ENCODE data around the gene SLC19A1.

Gene SLC19A1

DNA sequence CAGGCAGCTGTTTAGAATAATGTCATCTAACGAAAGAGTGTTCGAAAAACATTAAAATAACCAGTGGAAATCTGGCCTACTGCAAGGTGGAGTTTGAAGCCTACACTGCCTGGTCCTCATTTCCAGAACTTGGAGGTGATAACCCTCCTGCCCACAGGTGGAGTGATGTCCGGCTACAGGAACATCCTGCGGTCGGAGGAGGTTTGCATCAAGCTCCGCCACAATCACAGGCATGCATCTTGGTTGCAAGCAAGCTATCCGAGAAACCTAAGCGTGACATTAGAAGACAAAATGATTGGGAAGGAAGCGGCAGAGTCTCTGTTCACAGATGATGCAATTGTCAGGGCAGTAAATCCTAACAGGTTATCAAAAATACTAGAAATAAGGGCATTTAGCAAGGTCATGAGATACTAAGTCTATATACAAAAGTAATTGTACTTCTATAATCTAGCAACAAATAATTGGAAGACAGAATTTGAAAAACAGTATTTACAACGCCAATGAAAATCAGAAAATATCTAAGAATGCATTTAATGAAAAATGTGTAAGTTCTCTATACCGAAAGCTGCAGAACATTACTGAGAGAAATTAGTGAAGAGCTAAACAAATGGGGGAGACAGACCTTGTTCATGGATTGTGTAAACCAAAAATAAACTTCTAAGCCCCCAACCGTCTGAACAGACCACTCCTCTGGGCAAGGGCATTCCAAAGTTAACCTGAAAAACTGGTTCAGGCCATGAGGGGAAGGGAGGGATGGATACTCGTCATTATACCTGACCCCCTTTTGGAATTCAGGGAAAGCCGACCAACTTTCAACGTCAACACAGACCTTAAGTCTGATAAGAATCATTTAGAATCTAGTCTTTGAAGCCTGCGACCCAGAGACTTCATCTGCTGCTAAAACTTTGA is 4.7 kb upstream of the SLC19A1 start:
- Histone ChIP-seq H3K27me3 (ENCODE audit: control insufficient read depth, insufficient read depth, low read length) (no peaks in the 10 kb centered on the region), H3K4me3 (ENCODE audit: low read length) (no peak overlapping the region), H3K9ac (ENCODE audit: low read length) (no peak overlapping the region), H3K36me3 (ENCODE audit: control insufficient read depth, low read depth, low read length) (no peaks in the 10 kb centered on the region), H3K27ac (ENCODE audit: low read length) (no peak overlapping the region), H3K9me3 (ENCODE audit: control insufficient read depth, low read depth, low read length) (no peaks in the 10 kb centered on the region), H3K4me1 (ENCODE audit: control insufficient read depth, low read depth, low read length) (peaks cover 6% of the 10 kb centered on the region)

DNA sequence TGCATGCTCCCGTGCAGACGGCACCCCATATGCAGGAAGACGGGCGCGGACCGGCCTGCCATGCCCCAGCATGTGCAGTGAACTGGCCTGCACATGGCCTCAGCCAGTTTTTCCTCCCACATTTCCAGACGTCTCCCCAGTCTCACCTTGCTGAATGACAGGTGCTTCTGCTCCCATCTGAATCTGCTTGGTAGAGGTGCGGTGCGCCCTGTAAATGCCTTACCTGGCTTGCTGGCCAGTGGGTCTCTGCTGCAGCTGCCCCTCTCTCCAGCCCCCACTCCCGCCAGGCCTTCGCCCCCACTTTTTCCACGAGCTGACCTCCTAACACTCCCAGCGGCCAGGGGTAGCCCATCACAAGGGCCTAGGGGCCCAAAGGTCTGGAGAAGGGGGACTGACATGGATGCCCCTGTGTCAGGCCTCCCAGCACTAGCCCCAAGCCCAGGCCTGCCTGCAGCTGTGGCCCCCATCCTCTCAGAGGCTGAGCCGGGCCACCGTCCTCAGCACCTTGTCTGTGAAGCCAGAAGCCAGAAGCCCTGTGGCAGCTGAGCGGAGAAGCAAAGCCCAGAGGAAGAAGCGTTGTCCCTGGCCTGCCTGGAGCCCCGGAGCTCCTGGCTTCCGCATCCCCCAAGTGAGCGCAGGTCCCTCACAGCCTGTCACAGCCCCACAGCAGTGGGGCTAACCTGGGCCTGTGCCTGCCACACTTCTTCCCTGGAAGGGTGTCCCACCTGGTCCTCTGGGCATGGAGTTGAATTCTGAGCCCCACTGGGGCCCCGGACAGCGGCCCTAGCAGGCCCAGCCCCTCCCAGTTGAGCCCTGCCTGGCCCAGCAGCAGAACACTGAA is 3.7 kb upstream of the SLC19A1 start:
- Histone ChIP-seq H3K27me3 (ENCODE audit: control insufficient read depth, insufficient read depth, low read length) (no peaks in the 10 kb centered on the region), H3K27ac (ENCODE audit: low read length) (no peak overlapping the region), H3K9ac (ENCODE audit: low read length) (no peak overlapping the region), H3K36me3 (ENCODE audit: control insufficient read depth, low read depth, low read length) (no peaks in the 10 kb centered on the region), H3K9me3 (ENCODE audit: control insufficient read depth, low read depth, low read length) (no peaks in the 10 kb centered on the region), H3K4me3 (ENCODE audit: low read length) (no peak overlapping the region), H3K4me1 (ENCODE audit: control insufficient read depth, low read depth, low read length) (peaks cover under 1% of the 10 kb centered on the region)

GRCh38 chr21:45545236-45545570 is 3.0 kb upstream of the SLC19A1 start:
- no peak overlapping the region for H3K9ac ChIP-seq (ENCODE audit: low read length)
- no peak overlapping the region for H3K4me3 ChIP-seq (ENCODE audit: low read length)
- H3K27ac ChIP-seq (ENCODE audit: low read length), result no peak overlapping the region
- H3K36me3 ChIP-seq (ENCODE audit: control insufficient read depth, low read depth, low read length), result no peaks in the 10 kb centered on the region
- H3K9me3 ChIP-seq (ENCODE audit: control insufficient read depth, low read depth, low read length), result no peaks in the 10 kb centered on the region
- H3K27me3 ChIP-seq (ENCODE audit: control insufficient read depth, insufficient read depth, low read length), result no peaks in the 10 kb centered on the region
- H3K4me1 ChIP-seq (ENCODE audit: control insufficient read depth, low read depth, low read length), result no peaks in the 10 kb centered on the region

DNA sequence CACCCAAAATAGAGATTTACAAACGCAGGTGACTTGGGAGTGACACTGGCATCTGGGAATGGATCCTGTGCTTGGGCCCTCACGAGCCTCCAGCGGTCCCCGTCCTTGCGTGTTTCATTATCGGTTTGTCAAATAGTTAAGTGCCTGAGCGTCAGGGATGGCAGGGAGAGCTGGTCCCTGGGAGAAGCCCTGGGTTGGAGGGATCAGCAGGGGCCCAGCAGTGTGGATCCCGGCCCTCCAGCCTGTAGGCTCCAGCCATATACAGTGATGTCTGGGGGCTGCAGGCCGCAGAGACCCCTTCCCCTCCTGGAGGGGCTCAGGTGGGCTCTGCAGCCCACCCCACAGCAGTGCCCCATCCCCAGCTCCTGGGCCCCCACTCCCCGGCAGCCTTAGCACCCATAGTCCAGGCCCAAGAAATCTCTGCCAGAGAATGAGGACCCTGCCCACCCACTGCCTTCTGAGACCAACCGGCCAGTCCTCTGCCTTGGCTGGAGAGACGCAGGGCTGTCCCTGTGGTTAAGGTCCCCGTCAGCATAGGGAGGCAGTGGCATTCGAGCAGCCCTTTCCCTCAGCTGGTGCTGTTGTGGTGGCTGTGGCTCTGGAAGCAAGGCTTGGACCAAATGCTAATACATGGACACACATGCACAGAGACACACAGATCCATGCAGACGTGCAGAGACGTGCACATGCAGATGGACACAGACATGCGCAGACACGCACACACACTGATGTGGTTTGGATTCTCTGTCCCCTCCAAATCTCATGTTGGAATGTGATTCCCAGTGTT is 2.4 kb upstream of the SLC19A1 start:
- Histone ChIP-seq H3K9me3 (ENCODE audit: control insufficient read depth, low read depth, low read length) (no peaks in the 10 kb centered on the region), H3K4me1 (ENCODE audit: control insufficient read depth, low read depth, low read length) (no peaks in the 10 kb centered on the region), H3K4me3 (ENCODE audit: low read length) (no peak overlapping the region), H3K27ac (ENCODE audit: low read length) (no peak overlapping the region), H3K27me3 (ENCODE audit: control insufficient read depth, insufficient read depth, low read length) (no peaks in the 10 kb centered on the region), H3K9ac (ENCODE audit: low read length) (no peak overlapping the region), H3K36me3 (ENCODE audit: control insufficient read depth, low read depth, low read length) (no peaks in the 10 kb centered on the region)

DNA sequence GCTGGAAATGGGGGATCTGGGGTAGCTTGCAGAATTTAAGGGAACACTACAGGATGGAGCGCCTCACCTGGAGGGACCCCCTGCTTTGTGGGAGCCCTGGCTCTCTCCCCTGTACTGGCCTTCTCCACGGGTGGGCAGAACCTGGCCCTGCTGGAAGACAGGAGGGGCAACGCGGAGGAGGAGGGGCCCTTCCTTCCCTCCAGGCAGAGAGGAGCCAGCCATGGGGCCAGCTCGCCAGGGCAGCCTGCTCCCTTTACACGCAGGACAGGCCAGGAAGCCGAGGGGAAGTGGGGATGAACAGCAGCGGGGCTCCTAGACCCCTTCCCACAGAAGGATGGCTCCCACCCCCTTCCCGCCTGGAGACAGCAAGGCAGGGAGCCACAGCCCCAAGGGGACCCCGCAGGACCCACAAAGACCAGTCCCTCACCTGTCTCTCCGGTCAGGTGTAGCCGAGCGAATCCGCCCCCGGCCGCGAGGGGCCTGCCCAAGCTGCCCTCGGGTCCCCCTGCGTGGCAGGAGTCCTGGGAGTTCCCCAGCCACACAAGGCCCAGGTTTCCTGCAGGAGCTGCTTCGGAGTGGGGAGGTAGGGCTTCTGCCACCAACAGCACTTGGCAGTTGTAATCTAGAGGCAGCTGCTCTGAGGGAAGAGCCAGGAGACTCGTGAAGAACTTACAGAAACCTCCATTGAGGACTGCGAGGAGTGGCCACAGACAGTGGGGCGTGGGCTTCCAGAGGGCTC is 1.6 kb upstream of the SLC19A1 start:
- H3K27me3 ChIP-seq (ENCODE audit: control insufficient read depth, insufficient read depth, low read length), result no peaks in the 10 kb centered on the region
- H3K9me3 ChIP-seq (ENCODE audit: control insufficient read depth, low read depth, low read length), result no peaks in the 10 kb centered on the region
- no peak overlapping the region for H3K4me3 ChIP-seq (ENCODE audit: low read length)
- no peaks in the 10 kb centered on the region for H3K36me3 ChIP-seq (ENCODE audit: control insufficient read depth, low read depth, low read length)
- H3K27ac ChIP-seq (ENCODE audit: low read length), result no peak overlapping the region
- no peaks in the 10 kb centered on the region for H3K4me1 ChIP-seq (ENCODE audit: control insufficient read depth, low read depth, low read length)
- H3K9ac ChIP-seq (ENCODE audit: low read length), result no peak overlapping the region

- Histone ChIP-seq H3K27me3 (ENCODE audit: control insufficient read depth, insufficient read depth, low read length) (no peaks in the 10 kb centered on the region), H3K9ac (ENCODE audit: low read length) (no peak overlapping the region)
Measured at GRCh38 chr21:45543371-45543709, 1.1 kb upstream of the SLC19A1 start.

DNA sequence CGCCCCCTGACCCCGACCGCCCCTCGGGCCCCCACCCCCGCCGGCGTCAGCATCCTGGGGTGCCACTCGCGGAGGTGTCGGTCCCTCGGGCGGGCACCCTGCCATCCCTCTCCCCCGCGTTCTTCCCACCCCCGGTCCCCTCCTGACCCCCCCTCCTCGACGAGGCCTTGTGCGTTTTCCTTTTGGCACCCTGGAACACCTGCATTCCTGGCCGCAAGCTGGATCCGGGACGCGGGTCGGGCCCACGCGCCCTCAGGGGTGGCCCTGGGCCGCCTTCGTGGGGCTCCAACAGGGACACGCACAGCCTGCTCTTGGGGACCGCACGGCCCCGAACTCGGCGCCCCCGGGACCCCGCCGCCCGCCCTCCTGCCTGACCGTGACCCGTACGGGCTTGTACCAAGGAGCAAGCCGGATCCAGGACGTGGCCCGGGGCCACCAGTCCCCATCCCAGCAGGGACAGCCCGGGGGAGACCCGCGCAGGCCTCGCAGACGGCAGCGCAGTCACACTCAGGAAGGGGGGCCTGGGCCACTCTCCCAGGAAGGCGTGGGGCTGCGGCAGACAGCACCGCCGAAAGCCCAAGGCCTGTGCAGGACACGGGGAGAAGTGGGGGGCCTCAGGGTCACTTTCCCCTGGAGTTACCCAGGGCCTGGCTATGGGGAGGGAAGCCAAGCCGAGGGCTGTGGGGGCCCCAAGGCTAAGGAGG is 579 bp upstream of the SLC19A1 start:
- H3K36me3 ChIP-seq (ENCODE audit: control insufficient read depth, low read depth, low read length), result no peaks in the 10 kb centered on the region
- H3K9ac ChIP-seq (ENCODE audit: low read length), result no peak overlapping the region
- no peaks in the 10 kb centered on the region for H3K9me3 ChIP-seq (ENCODE audit: control insufficient read depth, low read depth, low read length)
- H3K27ac ChIP-seq (ENCODE audit: low read length), result no peak overlapping the region
- no peaks in the 10 kb centered on the region for H3K27me3 ChIP-seq (ENCODE audit: control insufficient read depth, insufficient read depth, low read length)
- H3K4me1 ChIP-seq (ENCODE audit: control insufficient read depth, low read depth, low read length), result no peaks in the 10 kb centered on the region
- H3K4me3 ChIP-seq (ENCODE audit: low read length), result no peak overlapping the region

More at GRCh38 chr21:45543371-45543709, 1.1 kb upstream of the SLC19A1 start:
- Histone ChIP-seq H3K9me3 (ENCODE audit: control insufficient read depth, low read depth, low read length) (no peaks in the 10 kb centered on the region), H3K36me3 (ENCODE audit: control insufficient read depth, low read depth, low read length) (no peaks in the 10 kb centered on the region), H3K4me3 (ENCODE audit: low read length) (no peak overlapping the region), H3K27ac (ENCODE audit: low read length) (no peak overlapping the region), H3K4me1 (ENCODE audit: control insufficient read depth, low read depth, low read length) (no peaks in the 10 kb centered on the region)

DNA sequence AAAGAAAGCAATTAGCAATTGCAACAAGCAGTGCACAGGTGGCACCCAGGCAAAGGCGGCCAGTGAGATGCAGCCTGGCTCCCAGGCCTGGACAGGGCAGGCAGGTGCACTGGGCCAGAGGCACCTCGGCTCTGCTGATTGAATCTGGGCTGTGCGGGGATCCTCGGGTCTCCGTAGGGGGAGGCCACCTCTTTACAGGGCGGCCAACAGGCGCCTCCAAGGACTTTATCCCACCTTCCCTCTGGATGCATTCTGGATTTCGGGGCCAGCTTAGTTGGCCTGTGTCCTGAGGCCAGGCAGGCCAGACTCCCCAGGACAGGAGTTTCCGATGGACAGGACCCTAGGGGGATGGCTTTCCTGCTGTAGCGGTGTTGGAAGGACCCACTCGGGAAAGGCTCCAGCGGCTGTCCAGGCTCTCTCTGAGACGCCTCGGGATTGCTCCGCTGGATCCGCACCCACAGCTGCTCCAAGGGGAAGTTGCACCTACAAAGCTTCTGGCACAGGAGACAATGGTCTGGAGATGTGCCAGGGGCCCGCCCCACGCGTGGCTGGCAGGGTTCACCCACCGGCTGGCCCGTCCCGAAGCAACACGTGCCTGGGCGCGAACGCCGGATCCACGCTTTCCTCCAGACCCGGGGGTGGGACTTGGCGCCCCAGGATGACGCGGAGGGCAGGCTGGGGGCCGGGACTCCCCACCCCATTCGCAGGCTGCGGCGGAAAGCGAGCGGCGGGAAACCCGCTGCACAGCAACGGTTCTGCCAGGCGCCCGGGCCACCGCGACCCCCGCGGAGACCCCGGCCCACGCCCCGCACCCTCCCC is 810 bp downstream of the SLC19A1 start:
- peak overlapping the region; percentile 75 for H3K4me3 ChIP-seq (ENCODE audit: low read length)
- no peaks in the 10 kb centered on the region for H3K27me3 ChIP-seq (ENCODE audit: control insufficient read depth, insufficient read depth, low read length)
- no peak overlapping the region for H3K27ac ChIP-seq (ENCODE audit: low read length)
- H3K4me1 ChIP-seq (ENCODE audit: control insufficient read depth, low read depth, low read length), result no peaks in the 10 kb centered on the region
- no peaks in the 10 kb centered on the region for H3K9me3 ChIP-seq (ENCODE audit: control insufficient read depth, low read depth, low read length)
- no peaks in the 10 kb centered on the region for H3K36me3 ChIP-seq (ENCODE audit: control insufficient read depth, low read depth, low read length)
- peak overlapping the region; percentile 65 for H3K9ac ChIP-seq (ENCODE audit: low read length)

DNA sequence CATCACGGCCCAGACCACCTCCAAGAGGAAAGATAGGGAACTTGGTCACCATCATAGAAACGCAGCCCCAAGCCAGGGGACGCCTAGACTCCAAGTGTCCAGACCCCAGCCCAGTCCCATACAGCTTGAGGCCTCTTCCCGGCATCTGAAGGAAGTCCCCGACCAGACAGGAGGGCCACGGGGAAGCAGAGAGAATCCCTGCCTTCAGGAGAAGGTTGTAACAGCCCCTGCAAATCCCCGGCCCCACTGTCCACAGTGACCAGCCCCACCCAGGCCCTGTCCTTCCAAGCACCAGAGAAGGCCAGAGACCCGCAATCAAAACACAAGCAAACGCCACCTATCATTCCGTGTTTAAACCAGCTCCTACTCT is 1.7 kb downstream of the SLC19A1 start:
- Histone ChIP-seq H3K9ac (ENCODE audit: low read length) (no peak overlapping the region), H3K4me1 (ENCODE audit: control insufficient read depth, low read depth, low read length) (no peaks in the 10 kb centered on the region), H3K27me3 (ENCODE audit: control insufficient read depth, insufficient read depth, low read length) (no peaks in the 10 kb centered on the region), H3K27ac (ENCODE audit: low read length) (no peak overlapping the region), H3K9me3 (ENCODE audit: control insufficient read depth, low read depth, low read length) (no peaks in the 10 kb centered on the region), H3K4me3 (ENCODE audit: low read length) (no peak overlapping the region), H3K36me3 (ENCODE audit: control insufficient read depth, low read depth, low read length) (no peaks in the 10 kb centered on the region)

Data from iPS-18a (cell line).